ENCODE data around the gene SPDYE2B.
"Not testable (repeated sequence)": the region's sequence is repeated elsewhere in the genome, so short reads cannot be mapped to it uniquely, and the experiment has no call there.

The SPDYE2B gene

GRCh38 chr7:102636956-102637355 lies 13.2 kb upstream of the SPDYE2B start:
- not testable (repeated sequence) for DNase-seq (ENCODE audit: low read depth); H3K4me3 ChIP-seq (ENCODE audit: low read length)

- not testable (repeated sequence) for DNase-seq (ENCODE audit: low read depth); H3K4me3 ChIP-seq (ENCODE audit: low read length)
Observed at GRCh38 chr7:102638848-102639247, 11.3 kb upstream of the SPDYE2B start.

GRCh38 chr7:102642691-102643090 lies 7.4 kb upstream of the SPDYE2B start, which contains the start of gene UPK3BL1:
Gene UPK3BL1, minus strand, starts transcription at chr7:102642791. Its CDS starts 50 bp downstream, at chr7:102642741.
- not testable (repeated sequence) for H3K4me3 ChIP-seq (ENCODE audit: low read length); DNase-seq (ENCODE audit: low read depth)

- H3K4me3 ChIP-seq (ENCODE audit: low read length); DNase-seq (ENCODE audit: low read depth): not testable (repeated sequence)
Observed at GRCh38 chr7:102643404-102643803, 6.7 kb upstream of the SPDYE2B start.

GRCh38 chr7:102647813-102648212 lies 2.3 kb upstream of the SPDYE2B start:
- not testable (repeated sequence) for DNase-seq (ENCODE audit: low read depth); H3K4me3 ChIP-seq (ENCODE audit: low read length)

GRCh38 chr7:102664765-102665164 lies 14.6 kb downstream of the SPDYE2B start:
- not testable (repeated sequence) for DNase-seq (ENCODE audit: low read depth)

GRCh38 chr7:102666850-102667249 lies 16.7 kb downstream of the SPDYE2B start:
- not testable (repeated sequence) for DNase-seq (ENCODE audit: low read depth); H3K4me3 ChIP-seq (ENCODE audit: low read length)

More at GRCh38 chr7:102664765-102665164, 14.6 kb downstream of the SPDYE2B start:
- H3K4me3 ChIP-seq (ENCODE audit: low read length) = not testable (repeated sequence)

- not testable (repeated sequence) for DNase-seq (ENCODE audit: low read depth); H3K4me3 ChIP-seq (ENCODE audit: low read length)
Observed at GRCh38 chr7:102667523-102667922, 17.4 kb downstream of the SPDYE2B start.

- peak; percentile 24 for DNase-seq (ENCODE audit: low read depth)
- H3K4me3 ChIP-seq (ENCODE audit: low read length) = peak within 1 kb of the TSS; percentile 53
Observed at GRCh38 chr7:102671166-102671955, 21.2 kb downstream of the SPDYE2B start, which contains the start of gene POLR2J2. Gene POLR2J2, minus strand, starts transcription at chr7:102671663. Its CDS starts 62 bp downstream, at chr7:102671601.

- DNase-seq (ENCODE audit: low read depth) = not testable (repeated sequence)
Observed at GRCh38 chr7:102671956-102672307, 21.8 kb downstream of the SPDYE2B start.

GRCh38 chr7:102673447-102674067 lies 23.4 kb downstream of the SPDYE2B start:
- not testable (repeated sequence) for DNase-seq (ENCODE audit: low read depth); H3K4me3 ChIP-seq (ENCODE audit: low read length)

More at GRCh38 chr7:102671956-102672307, 21.8 kb downstream of the SPDYE2B start:
- not testable (repeated sequence) for H3K4me3 ChIP-seq (ENCODE audit: low read length)

GRCh38 chr7:102675545-102675944 lies 25.4 kb downstream of the SPDYE2B start:
- not testable (repeated sequence) for DNase-seq (ENCODE audit: low read depth); H3K4me3 ChIP-seq (ENCODE audit: low read length)

GRCh38 chr7:102680780-102681179 lies 30.7 kb downstream of the SPDYE2B start:
- not testable (repeated sequence) for DNase-seq (ENCODE audit: low read depth); H3K4me3 ChIP-seq (ENCODE audit: low read length)

- DNase-seq (ENCODE audit: low read depth) = not testable (repeated sequence)
Observed at GRCh38 chr7:102682560-102682959, 32.4 kb downstream of the SPDYE2B start.

GRCh38 chr7:102688299-102689036 lies 38.3 kb downstream of the SPDYE2B start:
- DNase-seq (ENCODE audit: low read depth); H3K4me3 ChIP-seq (ENCODE audit: low read length): not testable (repeated sequence)

More at GRCh38 chr7:102682560-102682959, 32.4 kb downstream of the SPDYE2B start:
- not testable (repeated sequence) for H3K4me3 ChIP-seq (ENCODE audit: low read length)

GRCh38 chr7:102689436-102690282 lies 39.5 kb downstream of the SPDYE2B start:
- not testable (repeated sequence) for H3K4me3 ChIP-seq (ENCODE audit: low read length); DNase-seq (ENCODE audit: low read depth)

GRCh38 chr7:102690602-102691001 lies 40.5 kb downstream of the SPDYE2B start:
- DNase-seq (ENCODE audit: low read depth) = not testable (repeated sequence)

GRCh38 chr7:102694008-102694407 lies 43.9 kb downstream of the SPDYE2B start:
- DNase-seq (ENCODE audit: low read depth); H3K4me3 ChIP-seq (ENCODE audit: low read length): not testable (repeated sequence)

More at GRCh38 chr7:102690602-102691001, 40.5 kb downstream of the SPDYE2B start:
- not testable (repeated sequence) for H3K4me3 ChIP-seq (ENCODE audit: low read length)
